Measurements from ENCODE around the gene TK2.

Gene TK2

GRCh38 chr16:66488505-66488904 is 61.4 kb downstream of the TK2 start:
- H3K9ac ChIP-seq (ENCODE audit: low read length): no peak overlapping the region
- peaks cover 17% of the 10 kb centered on the region for H3K4me1 ChIP-seq (ENCODE audit: control insufficient read depth, insufficient read depth, low read length)
- H3K4me3 ChIP-seq (ENCODE audit: low read length): no peak overlapping the region
- no peaks in the 10 kb centered on the region for H3K9me3 ChIP-seq (ENCODE audit: control insufficient read depth, low read length)
- H3K36me3 ChIP-seq (ENCODE audit: control insufficient read depth, insufficient read depth, low read length): no peaks in the 10 kb centered on the region
- no peaks in the 10 kb centered on the region for H3K27me3 ChIP-seq (ENCODE audit: control insufficient read depth, insufficient read depth, low read length)

GRCh38 chr16:66487580-66488275 is 62.2 kb downstream of the TK2 start:
- no peaks in the 10 kb centered on the region for H3K36me3 ChIP-seq (ENCODE audit: control insufficient read depth, insufficient read depth, low read length)
- H3K27me3 ChIP-seq (ENCODE audit: control insufficient read depth, insufficient read depth, low read length): no peaks in the 10 kb centered on the region
- H3K4me3 ChIP-seq (ENCODE audit: low read length): no peak overlapping the region
- H3K9me3 ChIP-seq (ENCODE audit: control insufficient read depth, low read length): no peaks in the 10 kb centered on the region
- H3K9ac ChIP-seq (ENCODE audit: low read length): no peak overlapping the region
- peaks cover 17% of the 10 kb centered on the region for H3K4me1 ChIP-seq (ENCODE audit: control insufficient read depth, insufficient read depth, low read length)

GRCh38 chr16:66486773-66487579 is 62.9 kb downstream of the TK2 start:
- Histone ChIP-seq H3K4me3 (ENCODE audit: low read length) (no peak overlapping the region), H3K4me1 (ENCODE audit: control insufficient read depth, insufficient read depth, low read length) (peaks cover 17% of the 10 kb centered on the region), H3K27me3 (ENCODE audit: control insufficient read depth, insufficient read depth, low read length) (no peaks in the 10 kb centered on the region), H3K9me3 (ENCODE audit: control insufficient read depth, low read length) (no peaks in the 10 kb centered on the region), H3K9ac (ENCODE audit: low read length) (no peak overlapping the region), H3K36me3 (ENCODE audit: control insufficient read depth, insufficient read depth, low read length) (no peaks in the 10 kb centered on the region)

- H3K4me1 ChIP-seq (ENCODE audit: control insufficient read depth, insufficient read depth, low read length): peaks cover 12% of the 10 kb centered on the region
Observed at GRCh38 chr16:66486199-66486772, 63.6 kb downstream of the TK2 start.

GRCh38 chr16:66485376-66485775 is 64.5 kb downstream of the TK2 start:
- H3K9me3 ChIP-seq (ENCODE audit: control insufficient read depth, low read length): no peaks in the 10 kb centered on the region
- no peak overlapping the region for H3K9ac ChIP-seq (ENCODE audit: low read length)
- no peaks in the 10 kb centered on the region for H3K27me3 ChIP-seq (ENCODE audit: control insufficient read depth, insufficient read depth, low read length)
- no peaks in the 10 kb centered on the region for H3K36me3 ChIP-seq (ENCODE audit: control insufficient read depth, insufficient read depth, low read length)
- H3K4me3 ChIP-seq (ENCODE audit: low read length): no peak overlapping the region
- peaks cover 4% of the 10 kb centered on the region for H3K4me1 ChIP-seq (ENCODE audit: control insufficient read depth, insufficient read depth, low read length)

More at GRCh38 chr16:66486199-66486772, 63.6 kb downstream of the TK2 start:
- Histone ChIP-seq H3K4me3 (ENCODE audit: low read length) (no peak overlapping the region), H3K9ac (ENCODE audit: low read length) (no peak overlapping the region), H3K27me3 (ENCODE audit: control insufficient read depth, insufficient read depth, low read length) (no peaks in the 10 kb centered on the region), H3K36me3 (ENCODE audit: control insufficient read depth, insufficient read depth, low read length) (no peaks in the 10 kb centered on the region), H3K9me3 (ENCODE audit: control insufficient read depth, low read length) (no peaks in the 10 kb centered on the region)

GRCh38 chr16:66484453-66485213 is 65.3 kb downstream of the TK2 start:
- Histone ChIP-seq H3K9ac (ENCODE audit: low read length) (no peak overlapping the region), H3K9me3 (ENCODE audit: control insufficient read depth, low read length) (no peaks in the 10 kb centered on the region), H3K4me3 (ENCODE audit: low read length) (no peak overlapping the region), H3K27me3 (ENCODE audit: control insufficient read depth, insufficient read depth, low read length) (peaks cover 2% of the 10 kb centered on the region), H3K36me3 (ENCODE audit: control insufficient read depth, insufficient read depth, low read length) (no peaks in the 10 kb centered on the region), H3K4me1 (ENCODE audit: control insufficient read depth, insufficient read depth, low read length) (peaks cover 4% of the 10 kb centered on the region)

GRCh38 chr16:66483689-66484452 is 66.1 kb downstream of the TK2 start:
- Histone ChIP-seq H3K4me1 (ENCODE audit: control insufficient read depth, insufficient read depth, low read length) (peaks cover 6% of the 10 kb centered on the region), H3K4me3 (ENCODE audit: low read length) (no peak overlapping the region), H3K9ac (ENCODE audit: low read length) (no peak overlapping the region), H3K9me3 (ENCODE audit: control insufficient read depth, low read length) (no peaks in the 10 kb centered on the region), H3K36me3 (ENCODE audit: control insufficient read depth, insufficient read depth, low read length) (no peaks in the 10 kb centered on the region), H3K27me3 (ENCODE audit: control insufficient read depth, insufficient read depth, low read length) (peaks cover 9% of the 10 kb centered on the region)

- Histone ChIP-seq H3K27me3 (ENCODE audit: control insufficient read depth, insufficient read depth, low read length) (peaks cover 19% of the 10 kb centered on the region), H3K4me3 (ENCODE audit: low read length) (no peak overlapping the region)
Observed at GRCh38 chr16:66481943-66482390, 68.0 kb downstream of the TK2 start.

GRCh38 chr16:66481081-66481942 is 68.6 kb downstream of the TK2 start:
- Histone ChIP-seq H3K4me1 (ENCODE audit: control insufficient read depth, insufficient read depth, low read length) (peaks cover 5% of the 10 kb centered on the region), H3K4me3 (ENCODE audit: low read length) (no peak overlapping the region), H3K27me3 (ENCODE audit: control insufficient read depth, insufficient read depth, low read length) (peaks cover 23% of the 10 kb centered on the region), H3K36me3 (ENCODE audit: control insufficient read depth, insufficient read depth, low read length) (no peaks in the 10 kb centered on the region), H3K9me3 (ENCODE audit: control insufficient read depth, low read length) (no peaks in the 10 kb centered on the region), H3K9ac (ENCODE audit: low read length) (no peak overlapping the region)

More at GRCh38 chr16:66481943-66482390, 68.0 kb downstream of the TK2 start:
- no peak overlapping the region for H3K9ac ChIP-seq (ENCODE audit: low read length)
- no peaks in the 10 kb centered on the region for H3K36me3 ChIP-seq (ENCODE audit: control insufficient read depth, insufficient read depth, low read length)
- peaks cover 6% of the 10 kb centered on the region for H3K4me1 ChIP-seq (ENCODE audit: control insufficient read depth, insufficient read depth, low read length)
- no peaks in the 10 kb centered on the region for H3K9me3 ChIP-seq (ENCODE audit: control insufficient read depth, low read length)

GRCh38 chr16:66480265-66481080 is 69.4 kb downstream of the TK2 start:
- Histone ChIP-seq H3K9ac (ENCODE audit: low read length) (no peak overlapping the region), H3K36me3 (ENCODE audit: control insufficient read depth, insufficient read depth, low read length) (no peaks in the 10 kb centered on the region), H3K9me3 (ENCODE audit: control insufficient read depth, low read length) (no peaks in the 10 kb centered on the region), H3K4me3 (ENCODE audit: low read length) (no peak overlapping the region), H3K4me1 (ENCODE audit: control insufficient read depth, insufficient read depth, low read length) (peaks cover 5% of the 10 kb centered on the region), H3K27me3 (ENCODE audit: control insufficient read depth, insufficient read depth, low read length) (peaks cover 23% of the 10 kb centered on the region)
